Activated T-helper 17 cell treated with anti-CD3 and anti-CD28 coated beads, Interleukin-2, amount 50 U/mL, for 72 hours (primary cell): Measurements from ENCODE around the gene VIPR2. TPM values are rescaled to one million over a fixed set of nuclear protein-coding genes. Genes with fewer than 3 reads are reported as not detected.
"Not testable (repeated sequence)": the region's sequence is repeated elsewhere in the genome, so short reads cannot be mapped to it uniquely, and the experiment has no call there.

Source experiments
- ATAC-seq: fragments of 150-1000 bp; cut with Tn5 transposase; replicated peaks from 2 replicates; pipeline ENCODE4 v1.10.0; 2021; ENCODE audit warnings: mild to moderate bottlenecking, moderate library complexity
- H3K27ac Mint-ChIP-seq: one replicate; pipeline ENCODE4 v1.8.0; 2022; ENCODE audit warnings: mixed read lengths
- H3K27me3 Mint-ChIP-seq: one replicate; pipeline ENCODE4 v1.8.0; 2022; ENCODE audit warnings: mixed read lengths
- H3K36me3 Mint-ChIP-seq: one replicate; pipeline ENCODE4 v1.8.0; 2022; ENCODE audit warnings: low read depth, mild to moderate bottlenecking, mixed read lengths
- H3K4me1 Mint-ChIP-seq: one replicate; pipeline ENCODE4 v1.8.0; 2022; ENCODE audit warnings: mixed read lengths
- H3K4me3 Mint-ChIP-seq: one replicate; pipeline ENCODE4 v1.8.0; 2022; ENCODE audit warnings: mild to moderate bottlenecking, mixed read lengths
- H3K9me3 Mint-ChIP-seq: one replicate; pipeline ENCODE4 v1.8.0; 2022; ENCODE audit warnings: mixed read lengths
- total RNA-seq, 2 donors: library from RNA; stranded (reverse); gene quantifications; one replicate each; pipeline ENCODE4 v1.2.3, GENCODE V29; 2022

VIPR2 gene, protein sequence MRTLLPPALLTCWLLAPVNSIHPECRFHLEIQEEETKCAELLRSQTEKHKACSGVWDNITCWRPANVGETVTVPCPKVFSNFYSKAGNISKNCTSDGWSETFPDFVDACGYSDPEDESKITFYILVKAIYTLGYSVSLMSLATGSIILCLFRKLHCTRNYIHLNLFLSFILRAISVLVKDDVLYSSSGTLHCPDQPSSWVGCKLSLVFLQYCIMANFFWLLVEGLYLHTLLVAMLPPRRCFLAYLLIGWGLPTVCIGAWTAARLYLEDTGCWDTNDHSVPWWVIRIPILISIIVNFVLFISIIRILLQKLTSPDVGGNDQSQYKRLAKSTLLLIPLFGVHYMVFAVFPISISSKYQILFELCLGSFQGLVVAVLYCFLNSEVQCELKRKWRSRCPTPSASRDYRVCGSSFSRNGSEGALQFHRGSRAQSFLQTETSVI
- 1 to 10 TPM in 1 of 2 donors, not detected in 1; 1.2 TPM for total RNA-seq

GRCh38 chr7:159144758-159145489 lies at the start of gene VIPR2:
Gene VIPR2, minus strand, starts transcription at chr7:159144867. Its CDS starts 96 bp downstream, at chr7:159144771.
- Mint-ChIP-seq H3K9me3 (no peaks in the 10 kb centered on the region), H3K36me3 (no peaks in the 10 kb centered on the region), H3K27me3 (peaks cover 25% of the 10 kb centered on the region), H3K4me3 (peak within 1 kb of the TSS; percentile 50), H3K27ac (no peak within 1 kb of the TSS), H3K4me1 (no peaks in the 10 kb centered on the region)
- peak; percentile 45 for ATAC-seq

DNA sequence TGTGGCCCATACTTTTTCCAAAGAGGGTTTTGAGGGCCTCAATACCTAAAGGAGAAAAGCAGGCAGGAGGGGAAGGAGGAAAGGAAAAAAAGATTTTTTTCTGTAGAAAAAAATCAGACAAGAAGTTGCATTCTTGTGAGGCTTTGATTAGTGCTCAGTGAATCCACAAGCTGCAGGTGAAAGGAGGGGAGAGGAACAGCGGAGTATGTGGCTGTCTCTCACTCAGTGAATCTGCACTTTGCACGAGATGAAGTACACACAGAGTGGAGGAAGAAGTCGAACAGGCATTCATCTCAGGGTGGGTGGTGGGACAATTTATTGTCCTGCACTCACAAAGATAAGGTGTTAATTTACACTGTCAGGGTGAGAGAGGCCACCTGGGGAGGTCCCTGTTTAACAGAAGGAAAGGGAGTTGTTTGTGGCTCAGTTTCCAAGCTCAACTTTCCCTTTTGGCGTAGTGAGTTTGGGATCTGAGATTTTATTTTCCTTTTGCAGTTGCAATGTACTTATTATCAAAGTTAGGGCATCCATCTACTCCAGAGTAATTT lies 49.0 kb upstream of the VIPR2 start:
- peaks cover 22% of the 10 kb centered on the region for H3K4me1 Mint-ChIP-seq

GRCh38 chr7:159192725-159193453 lies 48.2 kb upstream of the VIPR2 start:
- no peak for ATAC-seq
- Mint-ChIP-seq H3K4me1 (peaks cover 17% of the 10 kb centered on the region), H3K36me3 (no peaks in the 10 kb centered on the region), H3K4me3 (no peak overlapping the region), H3K27me3 (no peaks in the 10 kb centered on the region), H3K9me3 (no peaks in the 10 kb centered on the region), H3K27ac (peak overlapping the region; percentile 57)

More for the DNA sequence above, 49.0 kb upstream of the VIPR2 start:
- Mint-ChIP-seq H3K36me3 (no peaks in the 10 kb centered on the region), H3K27ac (peak overlapping the region; percentile 57), H3K27me3 (no peaks in the 10 kb centered on the region), H3K9me3 (no peaks in the 10 kb centered on the region), H3K4me3 (no peak overlapping the region)
- no peak for ATAC-seq

DNA sequence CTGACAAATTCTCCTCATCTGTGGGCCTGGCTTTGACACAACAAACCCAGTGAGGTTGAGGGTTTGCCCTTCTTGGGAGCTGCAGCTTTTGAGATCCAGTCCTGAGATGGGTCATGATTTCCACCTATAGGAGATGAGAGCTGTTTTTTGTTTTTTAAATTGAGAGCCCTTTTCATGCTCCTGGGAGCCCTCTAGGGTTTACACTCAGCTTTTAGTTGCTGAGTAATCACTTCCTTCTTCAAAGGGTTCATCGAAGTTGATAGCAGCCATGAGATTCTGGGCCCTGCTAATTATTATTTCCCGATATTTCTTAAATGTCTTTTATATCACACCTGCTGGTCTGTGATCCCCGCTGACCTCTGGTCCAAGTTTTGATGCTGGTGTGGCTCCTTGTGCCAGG lies 47.3 kb upstream of the VIPR2 start:
- no peak for ATAC-seq
- H3K4me1 Mint-ChIP-seq: peaks cover 12% of the 10 kb centered on the region
- H3K9me3 Mint-ChIP-seq: no peaks in the 10 kb centered on the region
- no peak overlapping the region for H3K4me3 Mint-ChIP-seq
- H3K36me3 Mint-ChIP-seq: no peaks in the 10 kb centered on the region
- H3K27me3 Mint-ChIP-seq: no peaks in the 10 kb centered on the region
- peak overlapping the region; percentile 20 for H3K27ac Mint-ChIP-seq

DNA sequence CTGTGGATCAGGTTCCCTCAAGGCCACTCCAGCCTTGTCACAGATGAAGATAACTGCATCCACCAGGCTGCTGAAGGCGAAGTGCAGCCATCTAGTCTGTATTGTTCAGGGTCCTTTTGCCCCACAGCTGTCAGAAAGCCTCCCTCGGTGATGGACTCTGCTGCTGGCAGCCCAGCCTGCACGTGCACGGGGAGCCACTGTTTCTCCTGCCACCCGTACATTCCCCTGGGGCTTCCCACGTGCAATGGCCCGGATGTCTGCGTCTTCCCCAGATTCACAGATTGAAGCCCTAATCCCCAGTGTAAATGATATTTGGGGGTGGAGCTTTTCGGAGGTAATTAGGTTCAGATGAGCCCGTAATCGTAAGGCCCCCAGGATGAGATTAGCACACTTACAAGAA lies 46.6 kb upstream of the VIPR2 start:
- Mint-ChIP-seq H3K4me3 (no peak overlapping the region), H3K27ac (no peak overlapping the region), H3K9me3 (no peaks in the 10 kb centered on the region), H3K27me3 (peaks cover 5% of the 10 kb centered on the region), H3K4me1 (peaks cover 6% of the 10 kb centered on the region), H3K36me3 (no peaks in the 10 kb centered on the region)
- no peak for ATAC-seq

DNA sequence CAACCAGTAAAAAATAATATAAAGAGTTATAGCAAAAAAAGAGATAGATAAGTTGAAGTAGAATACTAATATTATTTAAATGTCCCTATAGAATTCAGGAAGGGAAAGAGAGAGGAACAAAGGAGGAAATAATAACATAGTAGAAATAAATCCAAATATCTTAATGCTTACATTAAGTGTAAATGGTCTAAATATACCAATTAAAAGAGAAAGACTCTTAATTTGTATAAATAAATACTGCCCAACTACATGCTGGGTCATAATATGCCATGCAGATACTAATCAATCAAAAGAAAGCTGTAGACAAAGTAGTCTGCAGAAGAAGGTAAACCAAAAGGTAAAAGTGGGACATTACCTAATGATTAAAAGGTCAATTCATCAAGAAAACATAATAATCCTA lies 43.3 kb upstream of the VIPR2 start:
- Mint-ChIP-seq H3K4me1 (no peaks in the 10 kb centered on the region), H3K36me3 (no peaks in the 10 kb centered on the region), H3K27me3 (peaks cover 27% of the 10 kb centered on the region), H3K4me3 (no peak overlapping the region), H3K27ac (no peak overlapping the region), H3K9me3 (peaks cover 3% of the 10 kb centered on the region)
- ATAC-seq: no peak

- Mint-ChIP-seq H3K36me3 (no peaks in the 10 kb centered on the region), H3K9me3 (peaks cover 7% of the 10 kb centered on the region), H3K27ac (no peak overlapping the region), H3K4me1 (peaks cover 4% of the 10 kb centered on the region), H3K27me3 (peaks cover 12% of the 10 kb centered on the region), H3K4me3 (no peak overlapping the region)
- ATAC-seq: no peak
Measured at GRCh38 chr7:159179241-159179640, 34.6 kb upstream of the VIPR2 start.

DNA sequence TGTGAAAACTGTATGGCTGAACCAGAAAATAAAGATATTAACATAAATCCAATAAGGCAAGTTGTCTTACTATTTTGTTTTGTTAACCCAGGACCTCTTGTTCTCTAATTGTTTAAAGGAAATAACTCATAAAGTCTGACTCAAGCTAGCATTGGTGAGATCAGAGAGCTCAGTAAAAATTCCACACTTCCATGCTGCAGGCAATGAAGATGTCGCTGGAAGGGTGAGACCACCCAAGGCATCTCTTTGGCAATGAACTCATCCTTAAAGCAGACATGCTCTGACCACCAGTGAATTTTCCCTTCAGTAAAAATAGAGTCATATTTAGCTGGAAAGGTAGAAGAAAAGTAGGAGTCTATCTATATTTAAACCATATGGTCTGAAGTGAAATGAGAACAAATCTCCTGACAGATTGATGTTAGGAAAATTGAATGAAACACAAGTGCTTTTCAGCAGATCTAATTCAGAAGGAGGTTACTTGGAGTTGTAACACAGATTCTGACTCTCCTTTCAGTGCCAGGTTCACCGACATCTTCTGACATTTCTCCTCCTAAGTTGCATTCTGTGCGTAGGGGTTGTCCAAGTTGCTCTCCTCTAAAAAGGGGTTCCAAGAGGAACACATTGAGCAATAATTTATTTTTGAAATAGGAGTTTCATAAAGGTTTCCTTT lies 32.8 kb upstream of the VIPR2 start:
- no peak for ATAC-seq
- peaks cover 3% of the 10 kb centered on the region for H3K27me3 Mint-ChIP-seq
- no peak overlapping the region for H3K4me3 Mint-ChIP-seq
- H3K9me3 Mint-ChIP-seq: peaks cover 11% of the 10 kb centered on the region
- no peak overlapping the region for H3K27ac Mint-ChIP-seq
- peaks cover 4% of the 10 kb centered on the region for H3K4me1 Mint-ChIP-seq
- no peaks in the 10 kb centered on the region for H3K36me3 Mint-ChIP-seq

DNA sequence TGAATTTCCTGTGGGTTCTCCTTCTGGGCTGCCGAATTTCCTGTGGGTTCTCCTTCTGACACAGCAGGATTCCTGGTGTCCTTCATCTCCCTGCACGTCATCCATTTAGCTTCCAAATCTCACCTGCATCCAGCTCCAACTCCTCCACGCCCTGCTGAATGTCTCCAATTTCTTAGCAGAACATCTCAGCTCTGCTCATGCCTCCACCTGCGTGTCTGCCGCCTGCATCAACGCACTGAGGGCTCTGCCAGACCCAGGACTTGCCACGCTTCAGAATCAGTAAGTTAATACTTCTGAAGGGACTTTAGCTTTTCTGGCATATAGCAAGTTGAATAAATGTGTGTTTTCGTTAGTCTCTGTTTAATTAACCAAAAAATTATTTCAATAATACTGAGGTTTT lies 31.1 kb upstream of the VIPR2 start:
- Mint-ChIP-seq H3K4me1 (peaks cover 4% of the 10 kb centered on the region), H3K9me3 (peaks cover 11% of the 10 kb centered on the region), H3K36me3 (no peaks in the 10 kb centered on the region), H3K27me3 (peaks cover 3% of the 10 kb centered on the region), H3K27ac (peak overlapping the region; percentile 48), H3K4me3 (no peak overlapping the region)
- no peak for ATAC-seq

- not testable (repeated sequence) for ATAC-seq, H3K4me3 Mint-ChIP-seq, H3K27ac Mint-ChIP-seq, H3K27me3 Mint-ChIP-seq, H3K36me3 Mint-ChIP-seq, H3K4me1 Mint-ChIP-seq
- H3K9me3 Mint-ChIP-seq: peaks cover 11% of the 10 kb centered on the region
Measured at GRCh38 chr7:159175100-159175499, 30.4 kb upstream of the VIPR2 start.

GRCh38 chr7:159172400-159172799 lies 27.7 kb upstream of the VIPR2 start:
- Mint-ChIP-seq H3K9me3 (peaks cover 11% of the 10 kb centered on the region), H3K4me1 (peaks cover 4% of the 10 kb centered on the region), H3K4me3 (no peak overlapping the region), H3K36me3 (no peaks in the 10 kb centered on the region), H3K27ac (no peak overlapping the region), H3K27me3 (no peaks in the 10 kb centered on the region)
- ATAC-seq: no peak

- ATAC-seq: no peak
- Mint-ChIP-seq H3K27me3 (no peaks in the 10 kb centered on the region), H3K4me1 (no peaks in the 10 kb centered on the region), H3K27ac (no peak overlapping the region), H3K36me3 (no peaks in the 10 kb centered on the region), H3K9me3 (peaks cover 4% of the 10 kb centered on the region), H3K4me3 (no peak overlapping the region)
Measured at GRCh38 chr7:159169391-159169790, 24.7 kb upstream of the VIPR2 start.

DNA sequence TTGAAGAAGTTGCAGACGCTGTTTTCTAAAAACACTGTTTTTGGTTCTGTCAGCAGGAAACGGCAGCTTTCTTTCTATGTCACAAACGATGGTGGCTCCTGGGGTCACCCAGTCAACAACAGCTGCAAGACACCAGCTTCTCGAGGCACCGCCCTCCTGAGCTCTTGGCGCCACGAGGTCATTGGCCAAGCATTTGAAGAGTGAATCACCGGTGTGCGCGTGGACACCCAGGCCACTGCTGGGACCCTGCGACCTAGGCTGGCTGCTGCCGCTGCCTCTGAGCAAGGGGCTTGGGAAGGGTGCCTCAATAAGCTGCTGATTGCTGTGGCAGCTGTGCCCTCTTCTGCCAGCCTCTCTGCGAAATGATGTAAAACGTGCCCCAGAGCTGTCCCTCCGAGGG lies 22.5 kb upstream of the VIPR2 start:
- Mint-ChIP-seq H3K27ac (no peak overlapping the region), H3K4me1 (no peaks in the 10 kb centered on the region), H3K36me3 (no peaks in the 10 kb centered on the region), H3K4me3 (no peak overlapping the region), H3K27me3 (no peaks in the 10 kb centered on the region), H3K9me3 (no peaks in the 10 kb centered on the region)
- no peak for ATAC-seq

DNA sequence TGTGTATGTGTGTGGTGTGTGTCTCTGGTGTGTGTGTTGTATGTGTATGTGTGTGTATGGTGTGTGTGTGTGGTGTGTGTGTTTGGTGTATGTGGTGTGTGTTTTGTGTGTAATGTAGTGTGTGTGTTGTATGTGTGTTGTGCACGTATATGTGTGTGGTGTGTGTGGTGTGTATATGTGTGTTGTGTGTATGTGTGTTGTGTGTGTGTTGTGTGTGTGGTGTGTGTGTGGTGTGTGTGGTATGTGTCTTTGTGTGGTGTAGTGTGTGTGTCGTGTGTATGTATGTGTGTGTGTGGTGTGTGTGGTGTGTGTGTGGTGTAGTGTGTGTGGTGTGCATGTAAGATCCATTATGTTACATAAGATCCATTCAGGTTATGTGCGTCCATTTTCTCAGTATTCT lies 21.9 kb upstream of the VIPR2 start:
- no peaks in the 10 kb centered on the region for H3K36me3 Mint-ChIP-seq
- no peaks in the 10 kb centered on the region for H3K27me3 Mint-ChIP-seq
- no peak overlapping the region for H3K27ac Mint-ChIP-seq
- no peak for ATAC-seq
- no peaks in the 10 kb centered on the region for H3K9me3 Mint-ChIP-seq
- no peaks in the 10 kb centered on the region for H3K4me1 Mint-ChIP-seq
- H3K4me3 Mint-ChIP-seq: no peak overlapping the region
